Panc1 (cell line): Measurements from ENCODE around the gene SHISA9. TPM values are rescaled to one million over a fixed set of nuclear protein-coding genes. Genes with fewer than 3 reads are reported as not detected.

ENCODE experiments used
- ATAC-seq: fragments of 200-7000 bp; cut with Tn5 transposase; 2 replicates; pipeline ENCODE4 v1.9.1; 2020; ENCODE audit warnings: mild to moderate bottlenecking, moderate library complexity
- BruUV-seq: library from RNA; stranded (reverse); fragments of 400-500 nt; replicated peaks from 2 replicates; lab custom pipeline; 2021; lab: Mats Ljungman, UMichigan
- CTCF ChIA-PET: fragments of 300-600 bp; sonication (Branson Sonifier 250); formaldehyde crosslinking; loops from one replicate; lab custom pipeline; 2022; ENCODE audit warnings: antibody characterized with exemption; lab: Charles Lee
- POLR2A ChIA-PET: fragments of 300-600 bp; sonication (Branson Sonifier 250); formaldehyde crosslinking; loops from one replicate; lab custom pipeline; 2022; ENCODE audit warnings: antibody characterized with exemption; lab: Charles Lee
- DNase-seq: peaks from one replicate; pipeline ENCODE4 v3.0.0-alpha.2; 2010; ENCODE audit warnings: low read depth, low spot score
- H3K27ac ChIP-seq: 2 replicates; pipeline ENCODE4 v1.5.1; 2011; ENCODE audit warnings: mild to moderate bottlenecking, low read length, inconsistent platforms
- H3K27me3 ChIP-seq: fragments of 200-500 bp; sonication (Bioruptor generic); 2 replicates; pipeline ENCODE4 v1.6.0; 2014; ENCODE audit warnings: low read length, inconsistent platforms; ENCODE audit not compliant: control insufficient read depth, insufficient read depth
- H3K36me3 ChIP-seq: fragments of 200-500 bp; sonication (Bioruptor generic); 2 replicates; pipeline ENCODE4 v1.5.1; 2014; ENCODE audit warnings: inconsistent platforms, mild to moderate bottlenecking, low read length, moderate library complexity; ENCODE audit not compliant: control insufficient read depth, insufficient read depth
- H3K4me1 ChIP-seq: 2 replicates; pipeline ENCODE4 v1.5.1; 2011; ENCODE audit warnings: inconsistent platforms, mild to moderate bottlenecking, low read length, moderate library complexity; ENCODE audit not compliant: control insufficient read depth, insufficient read depth
- H3K4me3 ChIP-seq, 2 experiments: 2 replicates each; pipeline ENCODE4 v1.5.1; 2011 to 2012; ENCODE audit warnings: low read depth in 2 of 2, low read length in 2 of 2, mild to moderate bottlenecking in 2 of 2, inconsistent platforms in 1 of 2, moderate library complexity in 1 of 2
- H3K9me3 ChIP-seq: fragments of 200-500 bp; sonication (Bioruptor generic); 2 replicates; pipeline ENCODE4 v1.5.1; 2014; ENCODE audit warnings: low read depth, mild to moderate bottlenecking, inconsistent platforms, low read length, moderate library complexity; ENCODE audit not compliant: control insufficient read depth, insufficient read depth
- POLR2AphosphoS5 ChIP-seq: IDR thresholded peaks from 2 replicates; pipeline ENCODE4 v1.6.1; 2012; ENCODE audit warnings: mild to moderate bottlenecking, low read depth, low read length, moderate library complexity
- REST ChIP-seq, 2 experiments: IDR thresholded peaks; 2 replicates each; pipeline ENCODE4 v1.6.1; 2011 to 2012; ENCODE audit warnings: low read depth in 2 of 2, control low read depth in 1 of 2, low read length in 1 of 2, mild to moderate bottlenecking in 1 of 2, moderate library complexity in 1 of 2; ENCODE audit not compliant: insufficient read depth in 1 of 2
- SIN3A ChIP-seq: IDR thresholded peaks from 2 replicates; pipeline ENCODE4 v1.6.1; 2012; ENCODE audit warnings: low read depth, mild to moderate bottlenecking, low read length, moderate library complexity, borderline replicate concordance; ENCODE audit not compliant: insufficient read depth
- TCF7L2 ChIP-seq: IDR thresholded peaks from 2 replicates; pipeline ENCODE4 v1.6.1; 2011; ENCODE audit warnings: mild to moderate bottlenecking, low read depth, low read length, inconsistent platforms
- in situ Hi-C: cut with HindIII; loops from 2 replicates; pipeline ENCODE4 v1.10.0; 2016; ENCODE audit warnings: low sequenced_read_pairs, low pct_unique_long_range_greater_than_20kb
- intact Hi-C: fragments of 100-400 bp; cut with micrococcal nuclease; formaldehyde crosslinking; loops from one replicate; pipeline ENCODE4 v1.10.0; 2022; ENCODE audit not compliant: unreplicated experiment
- total RNA-seq: library from RNA; stranded (reverse); gene quantifications from one replicate; pipeline ENCODE4 v1.2.1, GENCODE V29; 2021; ENCODE audit not compliant: unreplicated experiment
- TF ChIP-seq, protein P1 (sequence below): fragments of 450-650 bp; IDR thresholded peaks from 2 replicates; pipeline ENCODE4 v1.5.1; 2017; ENCODE audit warnings: mild to moderate bottlenecking

SHISA9 gene
- total RNA-seq, 1 experiment from 2014 or later, result 0.10 TPM

GRCh38 chr16:12999368-12999767 is 98.0 kb downstream of the SHISA9 start:
- ChIA-PET POLR2A (no interaction called here), CTCF (no interaction called here)
- ATAC-seq (no peak), DNase-seq (no peak)
- no TSS peak for BruUV-seq
- no peaks in the 10 kb centered on the region for H3K4me1 ChIP-seq
- H3K9me3 ChIP-seq, result no peaks in the 10 kb centered on the region
- no peak overlapping the region for H3K4me3 ChIP-seq
- TF ChIP-seq POLR2AphosphoS5, result no peak
- no peak for TF ChIP-seq REST (IDR thresholded peaks at IDR 0.05; ENCODE audit: insufficient read depth in 1 of 2, low read depth in 2 of 2, low read length in 1 of 2)
- no peak for TF ChIP-seq TCF7L2
- TF ChIP-seq SIN3A, result no peak
- TF ChIP-seq, protein P1, sequence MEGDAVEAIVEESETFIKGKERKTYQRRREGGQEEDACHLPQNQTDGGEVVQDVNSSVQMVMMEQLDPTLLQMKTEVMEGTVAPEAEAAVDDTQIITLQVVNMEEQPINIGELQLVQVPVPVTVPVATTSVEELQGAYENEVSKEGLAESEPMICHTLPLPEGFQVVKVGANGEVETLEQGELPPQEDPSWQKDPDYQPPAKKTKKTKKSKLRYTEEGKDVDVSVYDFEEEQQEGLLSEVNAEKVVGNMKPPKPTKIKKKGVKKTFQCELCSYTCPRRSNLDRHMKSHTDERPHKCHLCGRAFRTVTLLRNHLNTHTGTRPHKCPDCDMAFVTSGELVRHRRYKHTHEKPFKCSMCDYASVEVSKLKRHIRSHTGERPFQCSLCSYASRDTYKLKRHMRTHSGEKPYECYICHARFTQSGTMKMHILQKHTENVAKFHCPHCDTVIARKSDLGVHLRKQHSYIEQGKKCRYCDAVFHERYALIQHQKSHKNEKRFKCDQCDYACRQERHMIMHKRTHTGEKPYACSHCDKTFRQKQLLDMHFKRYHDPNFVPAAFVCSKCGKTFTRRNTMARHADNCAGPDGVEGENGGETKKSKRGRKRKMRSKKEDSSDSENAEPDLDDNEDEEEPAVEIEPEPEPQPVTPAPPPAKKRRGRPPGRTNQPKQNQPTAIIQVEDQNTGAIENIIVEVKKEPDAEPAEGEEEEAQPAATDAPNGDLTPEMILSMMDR, result no peak
- H3K27ac ChIP-seq, result no peak overlapping the region
- in situ Hi-C loops (no loop called here), intact Hi-C loops (no loop called here)
- no peaks in the 10 kb centered on the region for H3K27me3 ChIP-seq
- no peaks in the 10 kb centered on the region for H3K36me3 ChIP-seq

DNA sequence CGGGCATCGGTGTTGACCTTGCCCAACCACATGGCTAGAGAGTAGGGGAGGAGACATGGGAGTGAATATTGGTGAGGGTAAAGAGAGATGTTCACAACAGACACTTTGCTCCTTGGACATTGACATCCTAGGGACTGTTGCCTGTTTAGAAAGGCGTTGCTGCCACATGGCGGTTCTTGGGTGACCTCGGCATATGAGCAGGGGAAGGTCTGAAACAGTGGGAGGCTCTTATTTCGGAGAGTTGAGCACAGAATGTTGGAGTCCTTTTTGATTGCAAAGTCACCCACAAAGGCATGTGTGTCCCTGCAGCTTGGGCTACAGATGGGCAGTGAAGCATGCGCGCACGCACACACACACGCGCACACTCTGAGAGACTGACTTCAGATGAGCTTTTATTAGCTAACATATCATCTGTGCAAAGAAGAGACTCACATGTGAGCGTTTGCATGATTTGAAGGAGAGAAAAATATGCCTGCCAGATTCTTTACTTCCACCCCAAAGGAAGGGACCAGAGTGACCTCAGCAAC is 104.4 kb downstream of the SHISA9 start:
- Histone ChIP-seq H3K36me3 (no peaks in the 10 kb centered on the region), H3K27ac (no peak overlapping the region), H3K4me1 (no peaks in the 10 kb centered on the region), H3K4me3 (no peak overlapping the region), H3K27me3 (no peaks in the 10 kb centered on the region), H3K9me3 (no peaks in the 10 kb centered on the region)
- in situ Hi-C loops, result no loop called here
- no TSS peak for BruUV-seq
- no peak for TF ChIP-seq POLR2AphosphoS5
- TF ChIP-seq SIN3A, result no peak
- no peak for TF ChIP-seq REST (IDR thresholded peaks at IDR 0.05; ENCODE audit: insufficient read depth in 1 of 2, low read depth in 2 of 2, low read length in 1 of 2)
- TF ChIP-seq TCF7L2, result no peak
- TF ChIP-seq, protein P1, result no peak
- no peak for ATAC-seq
- ChIA-PET CTCF (no interaction called here), POLR2A (no interaction called here)
- intact Hi-C loops, result no loop called here
- DNase-seq, result no peak
